Left renal pelvis (tissue), 4 donors: Measurements from ENCODE around the gene PLEKHJ1. TPM values are rescaled to one million over a fixed set of nuclear protein-coding genes. Genes with fewer than 3 reads are reported as not detected.

ENCODE experiments used
- DNase-seq, 4 donors: peaks; one replicate each; pipeline ENCODE4 v3.0.0-alpha.2; 2013; ENCODE audit warnings: low read depth in 4 of 4, low spot score in 3 of 4
- polyA plus RNA-seq, 4 donors: library from polyadenylated mRNA; unstranded; fragments of 120-200 nt; gene quantifications; one replicate each; pipeline ENCODE4 v1.2.1, GENCODE V29; 2013; ENCODE audit not compliant: insufficient read length in 4 of 4

PLEKHJ1 gene
- polyA plus RNA-seq, 4 donors = 53.6 to 86.5 (median 56.1) TPM

DNA sequence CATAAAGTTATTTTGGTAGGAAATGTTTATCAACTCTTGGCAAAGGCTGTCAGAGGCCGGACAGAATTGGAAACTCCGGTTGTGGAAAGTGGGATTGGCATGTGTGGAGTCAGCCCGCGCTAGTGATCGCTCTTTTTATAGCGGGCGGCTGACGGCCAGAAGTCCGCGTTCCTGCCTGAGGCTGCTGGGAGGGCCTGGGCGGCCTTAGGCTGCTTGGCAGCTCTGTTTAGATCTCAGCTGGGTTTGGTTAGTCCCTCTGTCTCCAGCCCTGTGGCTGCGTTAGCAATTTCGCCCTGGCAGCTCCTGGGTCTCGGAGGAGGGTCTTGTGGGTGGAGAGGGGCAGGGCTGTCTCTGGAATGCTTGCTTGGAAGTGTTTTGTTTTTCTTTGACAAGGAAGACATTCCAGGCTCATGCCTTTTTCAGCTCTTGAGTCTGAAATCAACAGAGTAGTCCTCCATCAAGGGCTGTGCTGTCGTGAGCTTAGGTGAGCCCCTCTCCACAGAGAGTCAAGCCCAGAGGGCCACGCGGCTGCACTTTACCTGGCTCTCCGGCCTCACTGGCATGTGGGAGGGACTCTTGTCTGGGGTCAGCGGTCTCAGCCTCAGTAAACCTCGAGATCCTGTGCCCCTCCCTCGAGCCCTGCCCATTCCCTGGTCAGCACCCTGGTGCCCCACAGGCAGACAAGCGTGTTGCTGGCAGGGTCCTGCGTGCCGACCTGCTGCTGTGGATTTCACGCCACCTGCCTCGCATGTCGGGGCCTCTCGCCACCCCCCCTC is 49.9 kb downstream of the PLEKHJ1 start:
- no peak for DNase-seq

DNA sequence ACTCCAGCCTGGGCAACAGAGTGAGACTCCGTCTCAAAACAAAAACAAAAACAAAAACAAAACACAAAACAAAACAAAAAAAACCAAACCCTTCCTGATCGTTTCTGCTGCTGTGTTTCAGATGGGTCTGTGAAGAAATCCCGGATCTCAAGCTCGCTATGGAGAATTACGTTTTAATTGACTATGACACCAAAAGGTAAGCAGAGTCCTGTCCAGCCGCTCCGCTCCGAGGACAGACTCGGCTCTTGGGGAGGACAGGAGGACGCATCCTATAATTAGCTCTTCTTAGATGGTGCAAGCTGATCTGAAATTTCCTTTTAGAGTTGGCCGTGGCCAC is 50.4 kb downstream of the PLEKHJ1 start:
- DNase-seq = no peak

DNA sequence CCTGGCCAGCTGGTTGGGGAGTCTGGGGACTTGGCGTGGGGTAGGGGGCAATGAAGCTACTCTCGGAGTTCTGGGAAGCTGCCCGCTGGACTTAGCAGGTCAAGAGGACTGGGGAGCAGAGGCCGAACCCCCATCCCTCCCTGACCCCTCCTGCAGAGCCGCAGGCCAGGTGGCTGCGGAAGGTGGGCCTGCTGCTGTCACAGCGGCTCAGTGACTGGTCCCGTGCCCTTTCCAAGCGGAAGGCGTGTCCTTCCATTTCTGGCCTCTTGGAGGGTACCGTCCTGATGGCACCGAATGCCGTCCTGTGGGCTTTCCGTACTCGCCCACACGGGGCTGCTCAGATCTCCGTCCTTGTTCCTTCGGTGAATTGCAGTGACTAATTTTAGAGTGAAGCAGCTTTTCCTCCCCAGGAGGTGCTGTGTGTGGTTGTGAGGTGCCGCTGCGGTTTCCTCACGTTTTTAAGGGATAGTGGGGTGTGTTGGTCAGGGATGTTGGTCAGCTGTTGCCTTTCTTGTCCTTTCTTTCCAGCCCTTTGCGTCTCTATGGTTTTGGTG is 51.6 kb downstream of the PLEKHJ1 start:
- DNase-seq = no peak

Other genes starting within 250 kb of the PLEKHJ1 start
- gene BTBD2, start 220.6 kb downstream of the PLEKHJ1 start, polyA plus RNA-seq = 100 to 1,000 TPM in 1 of 4 donors, 10 to 100 TPM in 3; 90.4 to 129 (median 95.5) TPM
- 10 to 100 TPM; 41.2 to 82.1 (median 62.1) TPM for gene MKNK2, start 185.1 kb downstream of the PLEKHJ1 start, polyA plus RNA-seq
- 10 to 100 TPM; 21.4 to 29.1 (median 25.2) TPM for gene MOB3A, start 140.0 kb downstream of the PLEKHJ1 start, polyA plus RNA-seq
- gene IZUMO4, start 139.4 kb downstream of the PLEKHJ1 start, polyA plus RNA-seq = 10 to 100 TPM in 1 of 4 donors, 1 to 10 TPM in 3; 5.9 to 11.0 (median 6.9) TPM
- gene AP3D1, start 84.8 kb downstream of the PLEKHJ1 start, polyA plus RNA-seq = 100 to 1,000 TPM in 2 of 4 donors, 10 to 100 TPM in 2; 80.3 to 113 (median 98.6) TPM
- 10 to 100 TPM; 18.2 to 38.0 (median 26.6) TPM for gene DOT1L, start 72.4 kb downstream of the PLEKHJ1 start, polyA plus RNA-seq
- 10 to 100 TPM; 67.6 to 94.0 (median 72.6) TPM for gene SF3A2, start 495 bp upstream of the PLEKHJ1 start, polyA plus RNA-seq
- gene AMH, start 13.0 kb upstream of the PLEKHJ1 start, polyA plus RNA-seq = 1 to 10 TPM; 2.2 to 3.2 (median 2.8) TPM
- gene JSRP1, start 20.1 kb upstream of the PLEKHJ1 start, polyA plus RNA-seq = 1 to 10 TPM in 1 of 4 donors, under 1 TPM in 3; 0.34 to 1.5 (median 0.47) TPM
- gene PEAK3, start 45.8 kb upstream of the PLEKHJ1 start, polyA plus RNA-seq = under 1 TPM in 3 of 4 donors, not detected in 1; 0.07 to 0.14 (median 0.11) TPM
- gene LINGO3, start 71.8 kb upstream of the PLEKHJ1 start, polyA plus RNA-seq = under 1 TPM in 2 of 4 donors, not detected in 2; 0.13 to 0.14 TPM
- 100 to 1,000 TPM in 1 of 4 donors, 10 to 100 TPM in 3; 72.9 to 105 (median 80.2) TPM for gene LSM7, start 92.3 kb upstream of the PLEKHJ1 start, polyA plus RNA-seq
- 100 to 1,000 TPM in 1 of 4 donors, 10 to 100 TPM in 3; 41.3 to 128 (median 56.7) TPM for gene SPPL2B, start 92.4 kb upstream of the PLEKHJ1 start, polyA plus RNA-seq
- gene TMPRSS9, start 123.9 kb upstream of the PLEKHJ1 start, polyA plus RNA-seq = under 1 TPM; 0.13 to 0.49 (median 0.31) TPM
- gene TIMM13, start 191.3 kb upstream of the PLEKHJ1 start, polyA plus RNA-seq = 100 to 1,000 TPM in 1 of 4 donors, 10 to 100 TPM in 3; 58.0 to 108 (median 62.2) TPM
- gene LMNB2, start 220.6 kb upstream of the PLEKHJ1 start, polyA plus RNA-seq = 10 to 100 TPM; 57.6 to 73.3 (median 62.0) TPM
- 100 to 1,000 TPM in 1 of 4 donors, 10 to 100 TPM in 2, 1 to 10 TPM in 1; 9.2 to 144 (median 12.3) TPM for gene GADD45B, start 239.8 kb upstream of the PLEKHJ1 start, polyA plus RNA-seq